GM23248 (cell line): ENCODE measurements around the gene RELB. TPM values are rescaled to one million over a fixed set of nuclear protein-coding genes. Genes with fewer than 3 reads are reported as not detected.

Experiments used
- DNase-seq: peaks from one replicate; pipeline ENCODE4 v3.0.0-alpha.2; 2015
- H2AFZ ChIP-seq: fragments of 200-600 bp; sonication (generic); 2 replicates; pipeline ENCODE4 v1.6.1; 2016; ENCODE audit warnings: antibody characterized with exemption
- H3F3A ChIP-seq: fragments of 200-600 bp; sonication (generic); 2 replicates; pipeline ENCODE4 v1.6.1; 2016; ENCODE audit warnings: mild to moderate bottlenecking, antibody characterized with exemption, mixed run types; ENCODE audit not compliant: insufficient read depth
- H3K27ac ChIP-seq: fragments of 200-600 bp; sonication (generic); 2 replicates; pipeline ENCODE4 v1.5.1; 2016; ENCODE audit warnings: mild to moderate bottlenecking
- H3K27me3 ChIP-seq: fragments of 200-600 bp; sonication (generic); replicated peaks from 2 replicates; pipeline ENCODE4 v1.6.1; 2016; ENCODE audit warnings: mild to moderate bottlenecking; ENCODE audit not compliant: insufficient read depth
- H3K36me3 ChIP-seq: fragments of 200-600 bp; sonication (generic); 2 replicates; pipeline ENCODE4 v1.6.1; 2016; ENCODE audit warnings: low read depth, mild to moderate bottlenecking
- H3K4me1 ChIP-seq: fragments of 200-600 bp; sonication (generic); 2 replicates; pipeline ENCODE4 v1.6.1; 2016; ENCODE audit warnings: mild to moderate bottlenecking; ENCODE audit not compliant: insufficient read depth
- H3K4me2 ChIP-seq: fragments of 200-600 bp; sonication (generic); one replicate; pipeline ENCODE4 v1.6.1; 2016; ENCODE audit warnings: mild to moderate bottlenecking; ENCODE audit not compliant: unreplicated experiment
- H3K4me3 ChIP-seq: fragments of 200-600 bp; sonication (generic); 2 replicates; pipeline ENCODE4 v1.5.1; 2016; ENCODE audit warnings: mild to moderate bottlenecking
- H3K79me2 ChIP-seq: fragments of 200-600 bp; sonication (generic); 2 replicates; pipeline ENCODE4 v1.6.1; 2016; ENCODE audit warnings: mild to moderate bottlenecking; ENCODE audit not compliant: insufficient read depth
- H3K9ac ChIP-seq: fragments of 200-600 bp; sonication (generic); 2 replicates; pipeline ENCODE4 v1.6.1; 2016; ENCODE audit warnings: mild to moderate bottlenecking
- H3K9me2 ChIP-seq: fragments of 200-600 bp; sonication (generic); 2 replicates; pipeline ENCODE4 v1.6.1; 2016; ENCODE audit warnings: mixed run types, mild to moderate bottlenecking, moderate library complexity; ENCODE audit not compliant: insufficient read depth
- H3K9me3 ChIP-seq: fragments of 200-600 bp; sonication (generic); one replicate; pipeline ENCODE4 v1.6.1; 2017; ENCODE audit warnings: low read depth
- H4K20me1 ChIP-seq: fragments of 200-600 bp; sonication (generic); 2 replicates; pipeline ENCODE4 v1.6.0; 2016; ENCODE audit not compliant: insufficient read depth
- EZH2 ChIP-seq: fragments of 200-600 bp; sonication (generic); IDR thresholded peaks from 2 replicates; pipeline ENCODE4 v1.6.1; 2018; ENCODE audit warnings: antibody characterized with exemption, mild to moderate bottlenecking; ENCODE audit not compliant: insufficient read depth, poor library complexity, severe bottlenecking
- EZH2phosphoT487 ChIP-seq: fragments of 200-600 bp; sonication (generic); IDR thresholded peaks from 2 replicates; pipeline ENCODE4 v1.6.1; 2018; ENCODE audit warnings: antibody characterized with exemption, moderate library complexity, mild to moderate bottlenecking, low read depth; ENCODE audit not compliant: insufficient read depth
- WGBS, 2 experiments: methylation state at CpG; one replicate each; pipeline ENCODE4 v1.1.6; 2015 to 2017; ENCODE audit warnings: low lambda C conversion rate in 2 of 2, low coverage in 1 of 2; ENCODE audit errors: missing lambda C conversion rate in 2 of 2; 5-methylcytosine and 5-hydroxymethylcytosine counted together
- in situ Hi-C: fragments of 300-500 bp; cut with MboI; formaldehyde crosslinking; loops from 2 replicates; pipeline ENCODE4 v1.15.0; 2020
- polyA plus RNA-seq: library from polyadenylated mRNA; unstranded; fragments of >200 nt; fragmentation: Nextera tagmentation; extraction: Ambion mirVana; gene quantifications from 2 replicates; pipeline ENCODE4 v1.2.1, GENCODE V29; 2016
- small RNA-seq: library from RNA; depleted of rRNA; stranded (forward); fragments of <200 nt; gene quantifications from one replicate; pipeline ENCODE3, GENCODE V24; 2014; ENCODE audit warnings: low read depth, low replicate concordance
- total RNA-seq: library from RNA; depleted of rRNA; stranded (reverse); fragments of >200 nt; shearing (Covaris generic); gene quantifications from 2 replicates; pipeline ENCODE4 v1.2.3, GENCODE V29; 2014; rRNA removed

The RELB gene
- total and polyA plus RNA-seq, 2 experiments from 2014 or later: 10.0 to 12.5 TPM

DNA sequence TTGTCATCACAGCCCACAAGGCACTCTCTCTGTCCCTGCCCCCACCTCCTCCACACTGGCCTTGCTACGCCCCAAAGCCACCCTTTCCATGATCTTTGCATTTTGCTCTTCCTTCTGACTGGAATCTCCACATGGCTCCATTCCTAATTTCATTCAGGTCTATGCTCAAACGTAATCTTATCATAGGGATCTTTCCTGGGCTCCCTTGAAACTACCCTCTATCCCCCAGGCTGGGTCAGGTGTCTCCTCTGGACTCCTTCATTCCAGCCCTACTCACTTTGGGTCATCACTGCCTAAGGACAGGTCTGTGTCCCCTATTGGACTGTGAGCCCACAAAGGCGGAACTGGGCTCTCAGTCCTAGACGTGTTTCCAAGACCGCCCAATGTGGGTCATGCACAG lies 80.9 kb downstream of the RELB start:
- H3K9me2 ChIP-seq: no peaks in the 10 kb centered on the region
- no peak overlapping the region for H2AFZ ChIP-seq
- no peak for DNase-seq
- H3K9ac ChIP-seq: no peak overlapping the region
- no peaks in the 10 kb centered on the region for H4K20me1 ChIP-seq
- H3K4me3 ChIP-seq: no peak overlapping the region
- H3K9me3 ChIP-seq: no peaks in the 10 kb centered on the region
- WGBS, 2 experiments: 91 to 92% methylated on average over 5 of the region's 5 CpGs
- peaks cover 72% of the 10 kb centered on the region for H3K79me2 ChIP-seq
- no peaks in the 10 kb centered on the region for H3K36me3 ChIP-seq
- H3K27me3 ChIP-seq: no peaks in the 10 kb centered on the region
- H3K4me1 ChIP-seq: peaks cover 8% of the 10 kb centered on the region
- H3K4me2 ChIP-seq: no peak overlapping the region
- no peak overlapping the region for H3K27ac ChIP-seq
- in situ Hi-C loops: no loop called here
- TF ChIP-seq EZH2 (no peak), EZH2phosphoT487 (no peak)
- H3F3A ChIP-seq: no peaks in the 10 kb centered on the region

DNA sequence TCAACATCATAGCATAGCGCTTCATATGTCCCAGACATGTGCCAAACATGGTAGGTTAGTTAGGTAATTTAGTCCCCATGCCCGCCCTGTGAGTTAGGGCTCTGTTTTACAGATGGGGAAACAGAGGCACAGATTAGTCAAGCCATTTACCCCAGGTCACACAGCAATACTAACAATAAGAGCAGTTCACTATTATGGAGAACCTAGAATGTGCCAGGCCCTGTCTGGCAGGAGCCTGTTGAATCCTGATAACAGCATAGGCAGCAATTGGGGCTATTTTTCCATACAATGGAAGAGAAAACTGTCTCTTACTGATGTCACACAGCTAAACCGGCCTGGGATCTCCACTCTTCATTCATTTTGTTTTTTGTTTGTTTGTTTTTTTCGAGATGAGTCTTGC lies 85.2 kb downstream of the RELB start:
- WGBS, 2 experiments: 91 to 97% methylated on average over 4 of the region's 4 CpGs
- no peaks in the 10 kb centered on the region for H3K36me3 ChIP-seq
- peaks cover 52% of the 10 kb centered on the region for H3K79me2 ChIP-seq
- H3K27me3 ChIP-seq: no peaks in the 10 kb centered on the region
- no peak overlapping the region for H3K4me3 ChIP-seq
- H3K4me1 ChIP-seq: no peaks in the 10 kb centered on the region
- no peaks in the 10 kb centered on the region for H4K20me1 ChIP-seq
- H3K9me2 ChIP-seq: no peaks in the 10 kb centered on the region
- no peak overlapping the region for H3K9ac ChIP-seq
- no peak overlapping the region for H2AFZ ChIP-seq
- no peak for DNase-seq
- TF ChIP-seq EZH2: no peak
- no peak for TF ChIP-seq EZH2phosphoT487
- no peaks in the 10 kb centered on the region for H3K9me3 ChIP-seq
- in situ Hi-C loops: no loop called here
- H3K4me2 ChIP-seq: no peak overlapping the region
- H3F3A ChIP-seq: peaks cover 13% of the 10 kb centered on the region
- no peak overlapping the region for H3K27ac ChIP-seq

DNA sequence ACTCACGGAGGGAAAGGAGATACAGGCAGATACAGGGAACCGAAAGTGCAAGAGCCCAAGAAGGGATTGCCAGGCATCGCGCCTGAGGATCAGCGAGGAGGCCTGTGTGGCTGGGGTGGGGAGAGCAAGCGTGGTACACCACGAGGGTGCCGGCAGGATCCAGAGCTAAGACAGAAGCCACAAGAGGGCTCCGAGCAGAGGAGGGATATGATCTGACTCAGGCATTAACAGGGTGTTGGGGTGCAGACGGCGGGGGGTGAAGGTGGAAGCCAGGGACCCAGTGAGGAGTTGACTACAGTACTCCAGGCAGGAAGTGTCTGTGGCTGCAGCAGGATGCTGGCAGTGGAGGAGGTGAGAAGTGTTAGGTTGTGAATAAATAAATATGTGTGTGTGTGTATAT lies 86.3 kb downstream of the RELB start:
- no peaks in the 10 kb centered on the region for H3K27me3 ChIP-seq
- H3K4me1 ChIP-seq: no peaks in the 10 kb centered on the region
- no peak overlapping the region for H3K27ac ChIP-seq
- H3K9me2 ChIP-seq: no peaks in the 10 kb centered on the region
- H3K4me3 ChIP-seq: no peak overlapping the region
- in situ Hi-C loops: no loop called here
- H3F3A ChIP-seq: peaks cover 13% of the 10 kb centered on the region
- no peak overlapping the region for H3K9ac ChIP-seq
- no peak for TF ChIP-seq EZH2phosphoT487
- TF ChIP-seq EZH2: no peak
- DNase-seq: no peak
- no peaks in the 10 kb centered on the region for H3K9me3 ChIP-seq
- peaks cover 42% of the 10 kb centered on the region for H3K79me2 ChIP-seq
- no peaks in the 10 kb centered on the region for H3K36me3 ChIP-seq
- H2AFZ ChIP-seq: no peak overlapping the region
- H4K20me1 ChIP-seq: no peaks in the 10 kb centered on the region
- H3K4me2 ChIP-seq: no peak overlapping the region
- WGBS, 2 experiments: 92 to 95% methylated on average over 11 of the region's 11 CpGs

Small RNAs within 50 kb of the gene (small RNA-seq; reads per million reads assigned to genes)
- not detected for gene RNU6-611P

Other genes starting within 250 kb of the RELB start
- gene CBLC, start 223.6 kb upstream of the RELB start, total RNA-seq: not detected in 2 replicates
- not detected in 2 replicates for gene CBLC, start 223.6 kb upstream of the RELB start, polyA plus RNA-seq
- gene BCAM, start 192.4 kb upstream of the RELB start, total RNA-seq: 1.3 and 2.1 TPM in 2 replicates
- 1.4 and 1.5 TPM in 2 replicates for gene BCAM, start 192.4 kb upstream of the RELB start, polyA plus RNA-seq
- gene NECTIN2, start 155.2 kb upstream of the RELB start, total RNA-seq: 71.7 and 88.7 TPM in 2 replicates
- 60.5 and 63.0 TPM in 2 replicates for gene NECTIN2, start 155.2 kb upstream of the RELB start, polyA plus RNA-seq
- 52.9 and 72.5 TPM in 2 replicates for gene TOMM40, start 110.2 kb upstream of the RELB start, total RNA-seq
- 54.6 and 54.7 TPM in 2 replicates for gene TOMM40, start 110.2 kb upstream of the RELB start, polyA plus RNA-seq
- 0.76 TPM in 1 of 2 replicates, not detected in the other for gene APOE, start 95.7 kb upstream of the RELB start, total RNA-seq
- gene APOE, start 95.7 kb upstream of the RELB start, polyA plus RNA-seq: 0.60 and 0.87 TPM in 2 replicates
- gene APOC1, start 86.9 kb upstream of the RELB start, total RNA-seq: not detected in 2 replicates
- 0.49 TPM in 1 of 2 replicates, not detected in the other for gene APOC1, start 86.9 kb upstream of the RELB start, polyA plus RNA-seq
- gene APOC4, start 59.2 kb upstream of the RELB start, total RNA-seq: not detected in 2 replicates
- gene APOC4, start 59.2 kb upstream of the RELB start, polyA plus RNA-seq: not detected in 2 replicates
- not detected in 2 replicates for gene APOC2, start 55.4 kb upstream of the RELB start, total RNA-seq
- gene APOC2, start 55.4 kb upstream of the RELB start, polyA plus RNA-seq: not detected in 2 replicates
- 40.5 and 42.5 TPM in 2 replicates for gene CLPTM1, start 46.1 kb upstream of the RELB start, total RNA-seq
- 103 and 109 TPM in 2 replicates for gene CLPTM1, start 46.1 kb upstream of the RELB start, polyA plus RNA-seq
- 12.3 and 45.1 TPM in 2 replicates for gene CLASRP, start 37.6 kb downstream of the RELB start, total RNA-seq
- gene CLASRP, start 37.6 kb downstream of the RELB start, polyA plus RNA-seq: 9.2 and 10.1 TPM in 2 replicates
- 0.25 TPM in 1 of 2 replicates, not detected in the other for gene ZNF296, start 75.0 kb downstream of the RELB start, total RNA-seq
- gene ZNF296, start 75.0 kb downstream of the RELB start, polyA plus RNA-seq: 0.15 TPM in 1 of 2 replicates, not detected in the other
- 22.5 and 25.3 TPM in 2 replicates for gene GEMIN7, start 77.8 kb downstream of the RELB start, total RNA-seq
- 48.4 and 49.7 TPM in 2 replicates for gene GEMIN7, start 77.8 kb downstream of the RELB start, polyA plus RNA-seq
- gene PPP1R37, start 91.7 kb downstream of the RELB start, total RNA-seq: 39.2 and 43.8 TPM in 2 replicates
- 1.6 and 1.9 TPM in 2 replicates for gene PPP1R37, start 91.7 kb downstream of the RELB start, polyA plus RNA-seq
- 0.11 and 0.25 TPM in 2 replicates for gene NKPD1, start 159.5 kb downstream of the RELB start, total RNA-seq
- not detected in 2 replicates for gene NKPD1, start 159.5 kb downstream of the RELB start, polyA plus RNA-seq
- gene TRAPPC6A, start 176.8 kb downstream of the RELB start, total RNA-seq: 0.89 and 11.2 TPM in 2 replicates
- 16.9 and 18.8 TPM in 2 replicates for gene TRAPPC6A, start 176.8 kb downstream of the RELB start, polyA plus RNA-seq
- gene BLOC1S3, start 177.3 kb downstream of the RELB start, total RNA-seq: 4.3 and 9.0 TPM in 2 replicates
- gene BLOC1S3, start 177.3 kb downstream of the RELB start, polyA plus RNA-seq: 7.2 and 8.9 TPM in 2 replicates
- gene EXOC3L2, start 243.9 kb downstream of the RELB start, total RNA-seq: 0.38 TPM in 1 of 2 replicates, not detected in the other
- 0.06 TPM in 1 of 2 replicates, not detected in the other for gene EXOC3L2, start 243.9 kb downstream of the RELB start, polyA plus RNA-seq
- 10.2 and 11.6 TPM in 2 replicates for gene MARK4, start 249.8 kb downstream of the RELB start, total RNA-seq
- 4.0 and 4.9 TPM in 2 replicates for gene MARK4, start 249.8 kb downstream of the RELB start, polyA plus RNA-seq